Hepatocyte (in vitro differentiated cells): ENCODE results near the gene PSMB4. TPM values are rescaled to one million over a fixed set of nuclear protein-coding genes. Genes with fewer than 3 reads are reported as not detected.
"Not testable (repeated sequence)": the region's sequence is repeated elsewhere in the genome, so short reads cannot be mapped to it uniquely, and the experiment has no call there.

Source experiments
- DNase-seq: peaks from one replicate; pipeline ENCODE4 v3.0.0-alpha.2; 2016; ENCODE audit warnings: low spot score
- H2AFZ ChIP-seq: fragments of 200-600 bp; sonication (generic); 2 replicates; pipeline ENCODE4 v1.6.0; 2016; ENCODE audit warnings: antibody characterized with exemption, mild to moderate bottlenecking
- H3K27ac ChIP-seq: fragments of 200-600 bp; sonication (generic); 2 replicates; pipeline ENCODE4 v1.5.1; 2016; ENCODE audit warnings: mild to moderate bottlenecking
- H3K27me3 ChIP-seq: fragments of 200-600 bp; sonication (generic); 2 replicates; pipeline ENCODE4 v1.6.1; 2016
- H3K36me3 ChIP-seq: fragments of 200-600 bp; sonication (generic); replicated peaks from 2 replicates; pipeline ENCODE4 v1.5.1; 2016; ENCODE audit warnings: low read depth; ENCODE audit not compliant: insufficient read depth
- H3K4me1 ChIP-seq: fragments of 200-600 bp; sonication (generic); 2 replicates; pipeline ENCODE4 v1.5.1; 2016; ENCODE audit warnings: mild to moderate bottlenecking, moderate library complexity; ENCODE audit not compliant: insufficient read depth
- H3K4me2 ChIP-seq: fragments of 200-600 bp; sonication (generic); 2 replicates; pipeline ENCODE4 v1.6.0; 2016
- H3K4me3 ChIP-seq: fragments of 200-600 bp; sonication (generic); 2 replicates; pipeline ENCODE4 v1.5.1; 2016; ENCODE audit warnings: mild to moderate bottlenecking
- H3K79me2 ChIP-seq: fragments of 200-600 bp; sonication (generic); 2 replicates; pipeline ENCODE4 v1.6.0; 2017; ENCODE audit warnings: mild to moderate bottlenecking
- H3K9me2 ChIP-seq: fragments of 200-600 bp; sonication (generic); replicated peaks from 2 replicates; pipeline ENCODE4 v1.6.0; 2017; ENCODE audit warnings: mild to moderate bottlenecking; ENCODE audit not compliant: insufficient read depth
- H3K9me3 ChIP-seq: fragments of 200-600 bp; sonication (generic); 2 replicates; pipeline ENCODE4 v1.5.1; 2016; ENCODE audit warnings: low read depth, mild to moderate bottlenecking
- H4K20me1 ChIP-seq: fragments of 200-600 bp; sonication (generic); 2 replicates; pipeline ENCODE4 v1.6.0; 2016; ENCODE audit warnings: mild to moderate bottlenecking; ENCODE audit not compliant: insufficient read depth, poor library complexity, severe bottlenecking
- EZH2 ChIP-seq: fragments of 200-600 bp; sonication (generic); IDR thresholded peaks from 2 replicates; pipeline ENCODE4 v1.6.1; 2016; ENCODE audit warnings: antibody characterized with exemption, mild to moderate bottlenecking, borderline replicate concordance
- EZH2phosphoT487 ChIP-seq: fragments of 200-600 bp; sonication (generic); IDR thresholded peaks from one replicate; pipeline ENCODE4 v1.6.1; 2018; ENCODE audit warnings: antibody characterized with exemption, mild to moderate bottlenecking, low read depth, moderate library complexity; ENCODE audit not compliant: unreplicated experiment, severe bottlenecking
- WGBS: methylation state at CpG from one replicate; pipeline ENCODE4 v1.1.6; 2016; ENCODE audit warnings: low lambda C conversion rate; ENCODE audit errors: missing lambda C conversion rate; 5-methylcytosine and 5-hydroxymethylcytosine counted together
- polyA plus RNA-seq: library from polyadenylated mRNA; unstranded; fragments of >200 nt; fragmentation: Nextera tagmentation; extraction: Ambion mirVana; gene quantifications from 2 replicates; pipeline ENCODE4 v1.2.1, GENCODE V29; 2016
- total RNA-seq: library from RNA; depleted of rRNA; stranded (reverse); fragments of >200 nt; gene quantifications from 2 replicates; pipeline ENCODE4 v1.2.3, GENCODE V29; 2014
- TF ChIP-seq, protein P1 (sequence below): fragments of 200-600 bp; sonication (generic); IDR thresholded peaks from 2 replicates; pipeline ENCODE4 v1.5.1; 2016; ENCODE audit warnings: antibody characterized with exemption, mild to moderate bottlenecking; ENCODE audit not compliant: poor library complexity

PSMB4 gene
- total and polyA plus RNA-seq, 2 experiments from 2014 or later: 71.4 to 240 TPM

DNA sequence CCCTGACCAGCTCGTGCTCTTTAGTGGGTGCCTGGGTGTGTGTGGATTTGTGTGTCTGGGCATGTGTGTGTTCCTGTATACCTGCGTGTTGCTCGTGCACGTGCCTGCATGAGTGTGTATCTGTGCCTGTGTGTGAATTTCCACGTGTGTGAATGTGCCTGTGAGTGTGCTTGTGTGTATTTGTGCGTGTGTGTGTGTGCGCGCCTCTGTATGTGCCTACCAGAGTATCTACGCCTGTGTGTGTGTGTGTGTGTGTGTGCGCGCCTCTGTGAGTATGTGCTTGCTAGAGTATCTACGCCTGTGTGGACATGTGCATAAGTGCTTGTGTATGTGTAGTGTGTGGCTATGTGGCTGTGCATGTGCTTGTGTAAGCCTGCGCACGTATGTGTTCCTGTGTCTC is 26.2 kb upstream of the PSMB4 start:
- H3K4me2 ChIP-seq: no peak overlapping the region
- no peaks in the 10 kb centered on the region for H3K36me3 ChIP-seq
- DNase-seq: no peak
- H3K4me3 ChIP-seq: no peak overlapping the region
- H3K27me3 ChIP-seq: no peaks in the 10 kb centered on the region
- no peak overlapping the region for H2AFZ ChIP-seq
- H4K20me1 ChIP-seq: no peaks in the 10 kb centered on the region
- no peaks in the 10 kb centered on the region for H3K9me3 ChIP-seq
- H3K4me1 ChIP-seq: peaks cover 31% of the 10 kb centered on the region
- no peaks in the 10 kb centered on the region for H3K9me2 ChIP-seq
- TF ChIP-seq EZH2phosphoT487 (no peak), EZH2 (no peak)
- TF ChIP-seq, protein P1, sequence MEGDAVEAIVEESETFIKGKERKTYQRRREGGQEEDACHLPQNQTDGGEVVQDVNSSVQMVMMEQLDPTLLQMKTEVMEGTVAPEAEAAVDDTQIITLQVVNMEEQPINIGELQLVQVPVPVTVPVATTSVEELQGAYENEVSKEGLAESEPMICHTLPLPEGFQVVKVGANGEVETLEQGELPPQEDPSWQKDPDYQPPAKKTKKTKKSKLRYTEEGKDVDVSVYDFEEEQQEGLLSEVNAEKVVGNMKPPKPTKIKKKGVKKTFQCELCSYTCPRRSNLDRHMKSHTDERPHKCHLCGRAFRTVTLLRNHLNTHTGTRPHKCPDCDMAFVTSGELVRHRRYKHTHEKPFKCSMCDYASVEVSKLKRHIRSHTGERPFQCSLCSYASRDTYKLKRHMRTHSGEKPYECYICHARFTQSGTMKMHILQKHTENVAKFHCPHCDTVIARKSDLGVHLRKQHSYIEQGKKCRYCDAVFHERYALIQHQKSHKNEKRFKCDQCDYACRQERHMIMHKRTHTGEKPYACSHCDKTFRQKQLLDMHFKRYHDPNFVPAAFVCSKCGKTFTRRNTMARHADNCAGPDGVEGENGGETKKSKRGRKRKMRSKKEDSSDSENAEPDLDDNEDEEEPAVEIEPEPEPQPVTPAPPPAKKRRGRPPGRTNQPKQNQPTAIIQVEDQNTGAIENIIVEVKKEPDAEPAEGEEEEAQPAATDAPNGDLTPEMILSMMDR: no peak
- WGBS: 97% methylated on average over 14 of the region's 14 CpGs
- peaks cover 11% of the 10 kb centered on the region for H3K79me2 ChIP-seq
- H3K27ac ChIP-seq: no peak overlapping the region

DNA sequence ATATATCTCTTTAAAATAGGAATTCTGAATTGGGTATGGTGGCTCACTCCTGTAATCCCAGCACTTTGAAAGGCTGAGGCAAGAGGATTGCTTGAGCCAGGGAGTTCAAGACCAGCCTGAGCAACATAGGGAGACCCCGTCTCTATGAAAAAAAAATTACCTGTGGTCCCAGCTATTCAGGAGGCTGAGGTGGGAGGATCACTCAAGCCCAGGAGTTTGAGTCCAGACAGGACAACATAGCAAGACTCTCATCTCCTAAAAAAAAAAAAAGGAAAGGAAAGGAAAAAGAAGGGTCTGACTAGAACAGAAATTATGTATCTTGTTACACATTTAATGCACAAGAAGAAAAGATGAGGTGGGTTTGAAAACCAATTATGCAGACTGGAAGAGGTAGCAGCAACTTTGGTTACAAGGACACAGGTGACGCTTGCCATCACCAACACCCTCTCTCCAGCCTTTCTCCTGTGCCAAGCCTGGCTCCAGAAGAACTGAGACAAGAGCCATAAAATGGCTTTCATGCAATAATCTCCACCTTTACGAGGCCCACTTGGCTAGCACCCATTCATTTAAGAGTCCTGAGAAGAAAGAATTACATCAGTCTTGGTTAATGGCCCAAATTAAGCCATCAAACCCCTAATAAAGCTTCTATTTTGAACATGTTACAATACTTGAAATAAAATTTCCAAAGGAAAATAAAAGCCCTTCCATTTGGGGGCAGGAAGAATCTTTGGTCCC is 22.1 kb upstream of the PSMB4 start:
- H3K4me2 ChIP-seq: no peak overlapping the region
- H3K79me2 ChIP-seq: no peaks in the 10 kb centered on the region
- H2AFZ ChIP-seq: no peak overlapping the region
- H3K27me3 ChIP-seq: no peaks in the 10 kb centered on the region
- H3K9me2 ChIP-seq: no peaks in the 10 kb centered on the region
- no peaks in the 10 kb centered on the region for H4K20me1 ChIP-seq
- H3K4me1 ChIP-seq: peaks cover 6% of the 10 kb centered on the region
- no peak for DNase-seq
- no peak overlapping the region for H3K4me3 ChIP-seq
- TF ChIP-seq EZH2: no peak
- no peak overlapping the region for H3K27ac ChIP-seq
- no peaks in the 10 kb centered on the region for H3K36me3 ChIP-seq
- WGBS: 61% methylated on average over 3 of the region's 3 CpGs
- no peaks in the 10 kb centered on the region for H3K9me3 ChIP-seq

DNA sequence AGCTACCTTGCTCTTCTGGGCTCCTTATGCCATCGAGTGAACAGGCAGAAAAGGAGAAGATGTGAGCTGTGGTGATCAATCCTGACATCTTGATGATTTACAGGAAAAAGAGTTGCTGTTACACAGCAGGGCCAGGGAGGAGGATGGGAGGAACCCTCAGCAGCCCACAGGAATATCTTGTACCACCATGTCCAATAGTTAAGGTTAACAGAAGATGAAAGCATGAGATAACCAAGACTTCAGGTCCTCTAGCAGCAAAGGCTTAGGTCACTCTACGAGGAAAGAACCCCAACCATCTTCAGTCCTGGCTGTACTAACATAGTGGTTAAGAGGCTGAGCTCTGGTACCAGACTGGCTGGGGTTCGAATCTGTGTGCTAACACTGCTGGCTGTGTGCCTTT is 14.8 kb upstream of the PSMB4 start:
- DNase-seq: no peak
- no peak overlapping the region for H2AFZ ChIP-seq
- no peaks in the 10 kb centered on the region for H4K20me1 ChIP-seq

DNA sequence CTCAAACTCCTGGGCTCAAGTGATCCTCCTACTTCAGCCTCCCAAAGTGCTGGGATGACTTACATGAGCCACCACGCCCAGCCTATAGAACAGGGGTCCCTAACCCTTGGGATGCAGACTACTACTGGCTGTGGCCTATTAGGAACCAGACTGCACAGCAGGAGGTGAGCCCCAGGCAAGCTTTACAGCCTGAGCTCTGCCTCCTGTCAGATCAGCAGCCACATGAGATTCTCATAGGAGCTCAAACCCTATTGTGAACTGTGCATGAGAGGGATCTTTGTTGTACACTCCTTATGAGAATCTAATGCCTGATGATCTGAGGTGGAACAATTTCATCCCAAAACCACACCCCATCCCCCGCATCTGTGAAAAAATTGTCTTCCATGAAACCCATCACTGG is 13.4 kb upstream of the PSMB4 start:
- Histone ChIP-seq H2AFZ (no peak overlapping the region), H3K36me3 (no peaks in the 10 kb centered on the region), H3K27me3 (no peaks in the 10 kb centered on the region), H3K4me1 (no peaks in the 10 kb centered on the region), H3K79me2 (no peaks in the 10 kb centered on the region), H3K4me2 (no peak overlapping the region), H4K20me1 (no peaks in the 10 kb centered on the region), H3K9me3 (no peaks in the 10 kb centered on the region), H3K27ac (no peak overlapping the region), H3K4me3 (no peak overlapping the region), H3K9me2 (no peaks in the 10 kb centered on the region)
- WGBS: 85% methylated on average over 2 of the region's 2 CpGs
- no peak for TF ChIP-seq EZH2
- TF ChIP-seq EZH2phosphoT487: no peak
- TF ChIP-seq, protein P1: no peak
- DNase-seq: no peak

More for the DNA sequence above, 14.8 kb upstream of the PSMB4 start:
- no peaks in the 10 kb centered on the region for H3K36me3 ChIP-seq
- no peak for TF ChIP-seq EZH2phosphoT487
- TF ChIP-seq, protein P1: no peak
- no peak for TF ChIP-seq EZH2
- no peaks in the 10 kb centered on the region for H3K9me3 ChIP-seq
- H3K9me2 ChIP-seq: no peaks in the 10 kb centered on the region
- no peak overlapping the region for H3K4me3 ChIP-seq
- no peaks in the 10 kb centered on the region for H3K79me2 ChIP-seq
- H3K4me2 ChIP-seq: no peak overlapping the region
- H3K27ac ChIP-seq: no peak overlapping the region
- no peaks in the 10 kb centered on the region for H3K4me1 ChIP-seq
- no peaks in the 10 kb centered on the region for H3K27me3 ChIP-seq
- WGBS: 70% methylated on average over 3 of the region's 3 CpGs

DNA sequence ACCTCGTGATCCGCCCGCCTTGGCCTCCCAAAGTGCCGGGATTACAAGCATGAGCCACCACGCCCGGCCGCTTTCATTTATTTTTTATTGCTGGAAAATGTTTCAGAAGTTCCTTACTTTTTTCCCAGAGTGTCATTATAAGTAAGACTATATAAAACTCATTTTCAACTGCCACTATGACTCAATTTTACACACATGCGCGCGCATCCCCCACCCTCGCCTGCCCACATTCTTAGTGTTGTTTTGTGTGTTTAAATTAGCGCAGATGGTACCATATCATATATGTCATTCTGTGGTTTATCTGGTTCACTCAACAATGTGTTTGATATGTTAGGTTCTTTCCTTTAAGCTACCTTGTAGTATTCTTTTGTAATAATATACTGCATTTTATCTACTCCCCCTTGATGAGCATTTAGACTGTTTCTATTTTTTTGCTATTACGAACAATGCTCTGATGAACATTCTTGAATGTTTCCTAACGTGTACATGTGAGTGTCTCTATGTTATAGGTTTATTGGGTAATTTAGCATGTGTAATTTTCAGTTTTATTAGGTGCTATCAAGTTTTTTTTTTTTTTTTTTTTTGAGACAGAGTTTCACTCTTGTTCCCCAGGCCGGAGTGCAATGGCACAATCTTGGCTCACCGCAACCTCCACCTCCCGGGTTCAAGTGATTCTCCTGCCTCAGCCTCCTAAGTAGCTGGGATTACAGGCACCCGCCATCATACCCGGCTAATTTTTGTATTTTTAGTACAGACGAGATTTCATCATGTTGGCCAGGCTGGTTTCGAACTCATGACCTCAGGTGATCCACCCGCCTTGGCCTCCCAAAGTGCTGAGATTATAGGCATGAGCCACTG is 8.9 kb upstream of the PSMB4 start:
- not testable (repeated sequence) for H3K4me3 ChIP-seq, H3K4me2 ChIP-seq, DNase-seq, H3K79me2 ChIP-seq, H3K27ac ChIP-seq, H3K4me1 ChIP-seq, H3K27me3 ChIP-seq, H3K9me2 ChIP-seq, H4K20me1 ChIP-seq, H3K36me3 ChIP-seq, H2AFZ ChIP-seq, H3K9me3 ChIP-seq
- 93% methylated on average over 22 of the region's 22 CpGs for WGBS
